GM19438 (cell line): Measurements from ENCODE around the gene CTRB2.

ENCODE experiments used
- ATAC-seq: cut with Tn5 transposase; IDR thresholded peaks from one replicate; pipeline ENCODE4 v1.9.1; 2021; ENCODE audit warnings: low read depth; ENCODE audit not compliant: unreplicated experiment

CTRB2 gene

DNA sequence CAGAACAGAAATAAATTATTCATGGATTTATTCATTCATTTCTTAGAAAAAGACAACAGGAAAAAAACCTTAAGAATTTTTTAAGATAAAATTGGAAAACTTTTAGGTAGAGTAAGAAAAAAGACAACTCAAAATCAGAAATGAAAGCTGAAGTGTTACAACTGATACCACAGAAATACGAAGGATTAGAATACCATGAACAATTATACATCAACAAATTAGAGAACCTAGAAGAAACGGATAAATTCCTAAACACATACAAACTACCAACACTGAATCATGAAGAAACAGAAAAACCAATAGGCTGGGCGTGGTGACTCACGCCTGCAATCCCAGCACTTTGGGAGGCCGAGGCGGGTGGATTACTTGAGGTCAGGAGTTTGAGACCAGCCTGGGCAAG lies 27.8 kb downstream of the CTRB2 start:
- no peak for ATAC-seq

DNA sequence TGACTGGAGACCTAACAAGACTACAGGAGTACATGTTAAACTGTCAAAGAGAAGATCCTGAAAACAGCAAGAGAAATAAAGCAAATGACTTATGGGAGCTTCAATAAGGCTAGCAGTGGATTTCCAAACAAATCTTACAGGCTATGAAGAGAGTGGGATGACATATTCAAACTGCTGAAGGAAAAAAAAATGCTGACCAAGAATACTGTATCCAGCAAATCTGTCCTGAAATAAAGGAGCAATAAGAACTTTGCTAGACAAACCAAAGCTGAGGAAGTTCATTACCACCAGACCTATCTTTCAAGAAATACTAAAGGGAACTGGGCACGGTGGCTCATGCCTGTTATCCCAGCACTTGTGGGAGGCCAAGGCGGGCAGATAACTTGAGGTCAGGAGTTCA lies 30.0 kb downstream of the CTRB2 start:
- ATAC-seq: no peak

DNA sequence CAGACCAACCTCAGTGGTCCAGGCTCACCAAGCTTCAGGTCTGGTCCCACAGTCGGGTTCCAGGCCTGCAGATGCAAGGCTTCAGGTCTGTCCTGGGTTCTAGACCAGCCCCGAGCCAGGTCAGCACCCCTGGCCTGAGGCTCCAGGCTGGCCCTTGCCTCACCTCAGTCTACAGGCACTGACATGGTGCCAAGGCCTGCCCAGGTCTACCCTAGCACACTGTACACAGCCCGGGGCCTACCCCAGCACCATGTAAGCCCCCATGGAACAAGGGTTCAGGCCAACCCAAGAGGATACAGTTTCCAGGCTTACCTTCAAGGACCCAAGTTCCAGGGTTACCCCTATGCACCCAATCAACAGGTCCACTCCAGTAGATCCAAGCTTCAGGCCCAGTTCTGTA lies 31.9 kb downstream of the CTRB2 start:
- ATAC-seq: no peak

DNA sequence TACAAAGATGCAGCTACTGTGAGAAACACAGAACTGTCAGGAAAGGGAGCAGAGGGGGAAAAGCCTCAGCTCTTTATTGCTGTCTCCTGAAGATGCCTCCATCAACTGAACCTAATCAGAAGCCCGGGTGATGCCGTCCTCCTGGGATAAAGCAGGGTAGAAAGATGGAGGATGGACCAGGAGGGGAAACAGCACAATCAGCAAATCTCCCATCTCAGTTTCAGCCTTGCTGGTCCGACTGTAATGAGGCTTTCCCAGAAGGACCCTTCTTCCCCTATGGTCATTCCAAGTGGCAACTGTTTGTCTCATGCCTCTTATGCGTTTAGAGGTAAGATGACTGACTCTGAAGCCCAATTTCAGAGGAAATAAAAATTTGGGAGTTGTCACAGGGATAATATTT lies 34.4 kb downstream of the CTRB2 start:
- no peak for ATAC-seq

DNA sequence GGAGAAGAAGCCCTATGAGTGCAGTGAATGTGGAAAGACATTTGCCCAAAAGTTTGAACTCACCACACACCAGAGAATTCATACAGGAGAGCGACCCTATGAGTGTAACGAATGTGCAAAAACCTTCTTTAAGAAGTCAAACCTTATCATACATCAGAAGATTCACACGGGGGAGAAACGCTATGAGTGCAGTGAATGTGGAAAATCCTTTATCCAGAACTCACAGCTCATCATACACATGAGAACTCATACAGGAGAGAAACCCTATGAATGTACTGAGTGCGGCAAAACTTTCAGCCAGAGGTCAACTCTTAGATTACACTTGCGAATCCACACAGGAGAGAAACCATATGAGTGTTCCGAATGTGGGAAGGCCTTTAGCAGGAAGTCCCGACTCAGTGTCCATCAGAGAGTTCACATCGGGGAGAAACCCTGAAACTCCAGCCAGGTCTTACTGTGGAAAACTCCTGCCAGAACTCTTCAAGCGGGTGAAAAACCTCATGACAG lies 37.0 kb downstream of the CTRB2 start:
- ATAC-seq: no peak

DNA sequence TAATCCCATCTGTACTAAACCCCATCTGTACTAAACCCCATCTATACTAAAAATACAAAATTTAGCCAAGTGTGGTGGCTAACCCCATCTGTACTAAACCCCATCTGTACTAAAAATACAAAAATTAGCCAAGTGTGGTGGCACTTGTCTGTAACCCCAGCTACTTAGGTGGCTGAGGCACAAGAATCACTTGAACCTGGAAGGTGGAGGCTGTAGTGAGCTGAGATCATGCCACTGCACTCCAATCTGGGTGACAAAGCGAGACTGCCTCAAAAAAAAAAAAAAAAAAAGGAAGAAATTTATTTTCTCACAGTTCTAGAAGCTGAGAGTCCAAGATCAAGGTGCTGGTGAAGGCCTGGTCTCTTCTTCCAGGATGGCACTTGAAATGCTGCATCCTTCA lies 46.6 kb downstream of the CTRB2 start:
- no peak for ATAC-seq
